Loucy (cell line): ENCODE data around the gene TAF10.

Experiments
- CTCF ChIP-seq: fragments of 200-600 bp; sonication (generic); conservative IDR thresholded peaks from 2 replicates; pipeline ENCODE4 v1.5.1; 2014; ENCODE audit warnings: mild to moderate bottlenecking, antibody characterized with exemption, low read length
- EZH2phosphoT487 ChIP-seq: fragments of 200-600 bp; IDR thresholded peaks from 2 replicates; pipeline ENCODE4 v1.6.1; 2018; ENCODE audit warnings: antibody characterized with exemption, mild to moderate bottlenecking, moderate library complexity, borderline replicate concordance

GRCh38 chr11:6604790-6605189 lies 7.2 kb downstream of the TAF10 start:
- TF ChIP-seq CTCF (no peak), EZH2phosphoT487 (no peak)
